Measurements from ENCODE around the gene COG6.

GRCh38 chr13:39605677-39606320 is 49.7 kb upstream of the COG6 start:
- TF ChIP-seq CTCF (IDR thresholded peaks at IDR 0.05), result no peak
- TF ChIP-seq POLR2A (IDR thresholded peaks at IDR 0.05), result no peak
